GF-D8 (cell line): ENCODE data around the gene HMGCL.
"Not testable (repeated sequence)": the region's sequence is repeated elsewhere in the genome, so short reads cannot be mapped to it uniquely, and the experiment has no call there.

ENCODE experiments used
- DNase-seq: peaks from one replicate; lab custom pipeline; 2025; lab: John Stamatoyannopoulos, UW

The HMGCL gene

GRCh38 chr1:23798662-23799142 lies 26.5 kb downstream of the HMGCL start:
- DNase-seq, result no peak

- no peak for DNase-seq
These were observed 27.5 kb downstream of the HMGCL start for GRCh38 chr1:23797478-23798448.

GRCh38 chr1:23796466-23797271 lies 28.6 kb downstream of the HMGCL start:
- no peak for DNase-seq

GRCh38 chr1:23795676-23796465 lies 29.4 kb downstream of the HMGCL start:
- DNase-seq, result no peak

GRCh38 chr1:23794732-23795182 lies 30.5 kb downstream of the HMGCL start:
- DNase-seq, result not testable (repeated sequence)

GRCh38 chr1:23793861-23794731 lies 31.1 kb downstream of the HMGCL start:
- no peak for DNase-seq

GRCh38 chr1:23793018-23793781 lies 32.0 kb downstream of the HMGCL start:
- DNase-seq, result no peak

- no peak for DNase-seq
These were observed 32.9 kb downstream of the HMGCL start for GRCh38 chr1:23792151-23792945.

- no peak for DNase-seq
These were observed 33.6 kb downstream of the HMGCL start for GRCh38 chr1:23791516-23792047.

GRCh38 chr1:23790696-23791515 lies 34.3 kb downstream of the HMGCL start, which contains the start of gene LYPLA2:
Gene LYPLA2 (plus strand): TSS chr1:23791145. CDS start chr1:23792683, 1,538 bp downstream.
- DNase-seq, result peak; percentile 79

- no peak for DNase-seq
These were observed 36.5 kb downstream of the HMGCL start for GRCh38 chr1:23788695-23789094.

- DNase-seq, result no peak
These were observed 37.5 kb downstream of the HMGCL start for GRCh38 chr1:23787701-23788100.

GRCh38 chr1:23784846-23785245 lies 40.4 kb downstream of the HMGCL start:
- DNase-seq, result no peak

GRCh38 chr1:23783141-23783540 lies 42.1 kb downstream of the HMGCL start:
- not testable (repeated sequence) for DNase-seq

- no peak for DNase-seq
These were observed 45.3 kb downstream of the HMGCL start for GRCh38 chr1:23779826-23780371.

- DNase-seq, result peak; percentile 75
These were observed 47.0 kb downstream of the HMGCL start, which contains the start of gene PITHD1 for GRCh38 chr1:23777979-23778814. Gene PITHD1 (plus strand): TSS chr1:23778418. CDS start chr1:23778516, 98 bp downstream.
